MV-4-11 (cell line): ENCODE measurements around the gene CHST11.
A peak's percentile ranks its signal among the peaks of the same experiment; 100 is the strongest.
"Not testable (repeated sequence)": the region's sequence is repeated elsewhere in the genome, so short reads cannot be mapped to it uniquely, and the experiment has no call there.

Experiments used
- DNase-seq: peaks from one replicate; lab custom pipeline; 2025; lab: John Stamatoyannopoulos, UW

CHST11 gene

DNA sequence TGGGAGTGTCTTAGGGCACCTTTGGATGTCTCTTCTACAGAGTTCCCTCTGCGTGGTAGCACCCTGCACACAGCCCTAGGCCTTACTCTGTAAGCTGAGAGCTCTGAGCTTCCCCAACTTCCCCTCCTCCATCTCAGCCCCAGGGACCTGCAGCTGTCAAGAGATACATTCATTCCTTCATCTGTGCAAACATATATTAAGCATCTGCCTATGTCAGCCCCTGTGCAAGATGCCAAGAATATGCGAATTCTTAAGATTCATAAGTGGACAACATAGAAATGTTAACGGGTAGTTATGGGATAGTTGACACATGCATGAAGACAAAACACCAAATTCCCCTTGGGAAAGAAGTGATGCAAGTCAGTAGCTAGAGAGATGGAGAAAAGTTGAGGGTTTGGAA lies 310.5 kb downstream of the CHST11 start:
- DNase-seq: no peak

- no peak for DNase-seq
Observed at GRCh38 chr12:104768033-104768432, 311.3 kb downstream of the CHST11 start.

- no peak for DNase-seq
Observed at GRCh38 chr12:104769144-104769561, 312.4 kb downstream of the CHST11 start.

GRCh38 chr12:104772336-104772735 lies 315.6 kb downstream of the CHST11 start:
- DNase-seq: no peak

- no peak for DNase-seq
Observed at GRCh38 chr12:104775731-104776231, 319.0 kb downstream of the CHST11 start.

- no peak for DNase-seq
Observed at GRCh38 chr12:104779134-104779533, 322.4 kb downstream of the CHST11 start.

- DNase-seq: no peak
Observed at GRCh38 chr12:104782296-104782695, 325.5 kb downstream of the CHST11 start.

DNA sequence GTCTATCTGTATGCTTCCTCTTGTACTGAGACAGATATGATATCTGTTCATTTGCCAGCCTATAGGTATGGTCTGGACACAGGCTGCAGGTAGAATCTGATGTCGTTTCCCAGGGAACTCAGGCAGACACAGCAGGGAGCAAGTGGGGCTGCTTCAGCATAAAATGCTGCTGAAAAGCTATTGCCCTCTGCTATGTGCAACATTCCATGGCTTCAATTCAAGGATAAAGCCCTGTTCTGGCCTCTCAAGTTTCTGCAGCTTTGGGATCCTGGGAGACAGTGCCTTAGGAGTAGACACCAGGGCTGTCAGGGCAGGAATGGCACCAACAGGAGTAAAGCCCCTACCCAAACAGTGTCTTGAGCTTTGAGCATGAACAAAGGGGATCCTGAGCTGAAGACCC lies 327.8 kb downstream of the CHST11 start:
- DNase-seq: no peak

DNA sequence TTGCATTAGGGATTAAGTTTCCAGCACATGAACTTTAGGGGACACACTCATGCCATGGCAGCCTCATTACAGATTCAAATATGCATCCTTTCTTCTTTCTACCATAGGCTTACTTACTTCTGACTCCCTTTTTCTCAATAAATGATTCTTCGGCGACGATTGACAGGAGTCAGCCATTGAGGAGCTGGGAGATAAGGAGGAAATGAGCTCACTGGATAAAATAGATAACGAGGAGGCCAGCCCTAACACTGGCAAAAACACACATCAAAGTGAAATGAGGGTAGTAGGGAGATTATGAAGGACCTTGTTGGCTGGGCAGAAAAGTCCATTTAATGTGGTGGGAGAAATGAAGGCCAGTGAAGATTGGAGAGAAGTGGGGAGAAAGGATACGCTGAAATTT lies 329.1 kb downstream of the CHST11 start:
- DNase-seq: no peak

GRCh38 chr12:104786352-104786751 lies 329.6 kb downstream of the CHST11 start:
- DNase-seq: no peak

DNA sequence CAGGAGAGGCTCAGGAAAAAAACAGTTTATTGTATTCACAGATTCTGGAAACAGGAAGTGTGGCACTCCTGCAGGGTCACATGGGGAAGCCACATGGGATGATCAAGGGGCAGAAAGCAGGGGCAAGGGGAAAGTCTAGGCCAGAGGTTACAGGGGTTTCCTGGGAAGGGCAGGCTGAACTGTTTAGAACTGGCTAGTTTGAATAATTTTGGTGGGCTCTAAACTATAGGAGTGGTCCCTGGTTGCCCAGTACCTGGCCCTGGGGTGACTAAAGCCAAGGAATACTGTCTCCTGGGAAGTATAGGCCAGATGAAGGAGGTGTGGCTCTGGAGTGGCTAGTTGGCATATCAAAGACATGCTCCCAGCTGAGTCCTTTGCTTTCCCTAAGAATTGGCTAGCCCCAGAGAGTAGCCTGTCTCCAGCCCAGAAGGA lies 332.1 kb downstream of the CHST11 start:
- peak; percentile 51 for DNase-seq

DNA sequence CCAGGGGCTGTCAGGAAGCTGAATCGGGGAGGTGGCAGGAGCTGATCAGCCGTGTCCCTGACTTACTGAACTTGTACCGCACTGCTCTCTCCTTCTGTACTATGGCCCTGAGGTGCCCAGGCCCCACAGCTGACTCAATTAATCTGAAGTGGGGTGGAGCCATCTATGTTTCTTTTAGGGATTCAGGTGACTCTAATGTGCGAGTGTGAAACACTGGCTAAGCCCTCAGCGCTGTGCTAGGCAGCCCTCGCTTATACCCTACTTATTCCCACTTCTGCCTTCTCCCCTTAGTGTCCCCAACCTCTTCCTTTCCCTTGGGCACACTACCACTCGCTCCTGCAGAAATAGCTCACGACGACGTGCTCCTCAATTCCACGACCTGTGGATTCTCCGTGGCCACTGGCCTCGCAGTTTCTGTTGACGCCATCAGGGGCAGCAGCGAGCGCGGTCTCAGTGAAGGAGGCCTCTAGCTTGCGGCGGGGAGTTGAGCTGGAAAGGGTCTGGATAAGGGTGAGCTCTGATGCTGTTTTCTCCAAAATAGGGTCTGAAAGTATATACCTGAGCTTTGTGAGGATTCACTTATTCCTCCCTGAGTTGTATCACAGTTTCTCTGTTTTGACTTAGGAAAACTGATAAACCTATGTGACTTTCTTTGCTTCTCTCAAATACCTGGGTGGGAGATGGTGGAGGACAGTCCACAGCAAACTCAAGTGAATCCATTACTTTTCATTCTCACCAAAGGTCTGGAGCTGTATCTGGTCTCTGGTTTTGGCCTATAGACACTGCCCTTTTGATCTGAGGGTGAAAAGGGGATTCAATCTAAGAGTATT lies 333.8 kb downstream of the CHST11 start:
- DNase-seq: no peak

- peak; percentile 56 for DNase-seq
Observed at GRCh38 chr12:104792570-104792969, 335.8 kb downstream of the CHST11 start.

GRCh38 chr12:104793285-104793684 lies 336.5 kb downstream of the CHST11 start:
- no peak for DNase-seq

DNA sequence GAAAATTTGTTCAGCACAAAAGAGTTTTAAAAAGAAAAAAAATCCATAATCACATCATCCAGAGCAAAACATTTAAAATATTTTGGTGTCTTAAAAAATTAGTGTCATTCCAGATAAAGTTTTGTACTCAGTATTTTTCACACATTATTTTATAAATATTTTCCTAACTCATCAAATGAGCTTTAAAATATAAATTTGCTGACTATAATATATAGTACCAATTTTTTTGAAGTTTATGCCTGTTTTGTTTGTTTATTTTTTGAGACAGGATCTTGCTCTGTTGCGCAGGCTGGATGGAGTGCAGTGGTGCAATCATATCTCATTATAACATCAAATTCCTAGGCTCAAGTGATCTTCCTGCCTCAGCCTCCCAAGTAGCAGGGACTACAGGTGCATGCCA lies 337.2 kb downstream of the CHST11 start:
- DNase-seq: no peak

DNA sequence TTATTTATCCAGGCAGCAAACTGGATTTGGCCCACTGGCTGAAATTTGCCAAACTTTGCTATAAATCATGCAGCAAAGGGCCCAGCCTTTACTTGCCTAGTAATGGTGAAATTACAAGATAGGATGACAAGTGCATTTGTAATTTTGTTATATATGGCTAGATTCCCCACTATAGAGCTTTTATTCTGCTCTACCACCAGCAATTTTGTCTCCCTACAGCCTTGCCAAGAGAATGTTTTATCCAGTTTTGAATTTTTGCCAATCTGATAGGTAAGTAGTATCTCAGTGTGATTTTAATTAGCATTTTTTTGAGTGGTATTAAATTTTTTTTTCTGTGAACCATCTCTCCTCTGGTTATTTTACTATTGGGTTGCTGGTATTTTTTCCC lies 339.7 kb downstream of the CHST11 start:
- no peak for DNase-seq

DNA sequence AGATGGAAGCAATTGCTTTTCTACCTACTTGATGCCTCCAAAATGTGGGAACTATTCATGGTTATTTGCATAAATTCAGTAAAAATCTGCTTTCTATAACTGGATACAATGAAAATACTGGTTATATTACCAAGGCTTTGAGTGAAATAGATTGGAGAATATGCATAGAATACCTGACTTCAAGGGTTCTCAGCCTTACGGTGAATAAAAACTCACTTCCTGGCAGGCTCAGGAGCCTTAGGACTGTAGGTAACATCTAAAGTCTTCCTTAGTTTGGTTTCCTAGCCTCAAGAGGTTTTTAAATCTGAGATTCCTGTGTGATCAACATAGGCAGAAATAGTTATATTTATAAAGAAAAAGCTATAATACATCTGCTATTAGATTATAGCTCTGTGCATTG lies 342.7 kb downstream of the CHST11 start:
- DNase-seq: no peak

- no peak for DNase-seq
Observed at GRCh38 chr12:104801005-104801404, 344.3 kb downstream of the CHST11 start.

DNA sequence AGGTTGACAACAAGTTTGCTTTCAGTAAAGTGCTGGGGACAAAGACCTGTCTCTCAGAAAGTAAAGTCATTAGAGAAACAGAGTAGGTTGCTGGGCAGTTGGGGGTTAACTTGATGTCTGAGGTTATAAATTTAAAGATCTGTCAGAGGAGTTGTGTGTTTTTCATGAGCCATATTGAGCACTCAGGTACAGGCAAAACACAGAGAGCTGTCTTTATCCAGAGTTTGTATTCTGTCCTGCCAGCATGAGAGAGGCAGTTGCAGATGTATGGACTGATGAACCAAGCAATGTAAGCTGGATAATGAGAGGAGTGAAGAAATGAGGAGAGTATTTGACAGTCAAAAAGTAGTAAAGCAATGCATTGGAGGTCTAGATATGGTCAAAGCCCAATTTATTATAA lies 344.7 kb downstream of the CHST11 start:
- DNase-seq: no peak

DNA sequence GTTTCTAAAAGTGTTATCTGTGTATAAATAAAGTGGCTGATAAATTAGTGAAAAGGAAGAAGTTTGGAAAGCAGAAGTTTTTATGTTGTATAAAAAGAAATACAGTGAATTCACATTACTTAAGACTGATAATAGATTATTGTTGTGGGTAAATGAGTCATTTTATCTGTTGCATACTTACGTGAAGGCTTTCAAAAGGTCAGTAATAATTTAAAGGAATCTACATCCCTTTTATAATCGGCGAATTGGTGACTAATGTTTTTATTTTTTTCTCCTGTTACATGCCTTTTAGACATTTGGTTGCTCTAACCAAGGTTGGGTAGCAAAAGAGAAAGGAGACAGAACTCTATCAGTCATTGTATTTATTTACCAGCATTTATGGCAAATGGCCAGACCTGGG lies 345.5 kb downstream of the CHST11 start:
- no peak for DNase-seq

GRCh38 chr12:104805186-104805585 lies 348.4 kb downstream of the CHST11 start:
- no peak for DNase-seq

- not testable (repeated sequence) for DNase-seq
Observed at GRCh38 chr12:104806194-104806593, 349.4 kb downstream of the CHST11 start.

DNA sequence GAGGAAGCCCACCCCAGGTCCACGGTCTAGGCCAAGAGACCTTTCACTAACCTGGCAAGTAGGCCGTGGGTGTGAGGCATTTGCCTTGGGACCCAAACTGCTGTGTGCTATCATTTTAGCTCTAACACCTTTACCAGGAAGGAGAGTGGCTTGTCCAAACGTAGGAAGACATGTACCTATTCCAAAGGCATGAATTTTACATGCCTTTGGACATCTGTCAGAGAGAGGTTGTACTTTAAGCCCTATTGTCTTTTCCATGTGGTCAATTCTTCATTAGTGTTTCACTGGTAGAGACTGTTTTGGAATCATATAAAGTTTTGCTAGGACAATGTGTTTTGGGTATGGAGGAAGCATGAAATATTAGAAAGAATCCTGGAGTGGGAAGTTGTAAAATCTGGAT lies 352.5 kb downstream of the CHST11 start:
- no peak for DNase-seq
